Keratinocyte (primary cell): ENCODE measurements around the gene GSTT2B. TPM values are rescaled to one million over a fixed set of nuclear protein-coding genes. Genes with fewer than 3 reads are reported as not detected.

Source experiments
- DNase-seq: peaks from one replicate; pipeline ENCODE4 v3.0.0-alpha.2; 2011; ENCODE audit warnings: low read depth, missing footprints, low spot score
- FAIRE-seq: peaks from 2 replicates; lab custom pipeline; 2011; peaks lifted over from hg19 to GRCh38; lab: Jason Lieb, UNC
- H2AFZ ChIP-seq: 2 replicates; pipeline ENCODE4 v1.6.0; 2012; ENCODE audit warnings: low read length, control low read depth, inconsistent platforms; ENCODE audit not compliant: control insufficient read depth
- H3K27ac ChIP-seq: 2 replicates; pipeline ENCODE4 v1.5.1; 2011; ENCODE audit warnings: low read length; ENCODE audit not compliant: control insufficient read depth, insufficient read depth
- H3K27me3 ChIP-seq: 3 replicates; pipeline ENCODE4 v1.6.0; 2011; ENCODE audit warnings: low read length; ENCODE audit not compliant: control insufficient read depth, insufficient read depth; ENCODE audit errors: extremely low read depth
- H3K36me3 ChIP-seq, 2 experiments: 2 replicates in 1 of 2; 3 replicates in 1 of 2; pipeline ENCODE4 v1.5.1; 2011; ENCODE audit warnings: low read length in 2 of 2, mild to moderate bottlenecking in 1 of 2; ENCODE audit not compliant: control insufficient read depth in 2 of 2, insufficient read depth in 2 of 2; ENCODE audit errors: extremely low read depth in 1 of 2
- H3K4me1 ChIP-seq: 3 replicates; pipeline ENCODE4 v1.5.1; 2011; ENCODE audit warnings: low read length; ENCODE audit not compliant: control insufficient read depth, insufficient read depth; ENCODE audit errors: extremely low read depth
- H3K4me2 ChIP-seq: 3 replicates; pipeline ENCODE4 v1.6.0; 2011; ENCODE audit warnings: low read depth, low read length; ENCODE audit not compliant: control insufficient read depth, insufficient read depth; ENCODE audit errors: extremely low read depth
- H3K4me3 ChIP-seq, 3 experiments: fragments of 200-600 bp in 1 of 3; sonication (generic) in 1 of 3; 2 replicates in 2 of 3; 3 replicates in 1 of 3; pipeline ENCODE4 v1.5.1; 2011 to 2016; ENCODE audit warnings: low read length in 3 of 3, mild to moderate bottlenecking in 3 of 3, control low read depth in 2 of 3, inconsistent platforms in 1 of 3, low read depth in 1 of 3, mixed read lengths in 1 of 3, mixed run types in 1 of 3, moderate library complexity in 1 of 3; ENCODE audit not compliant: control insufficient read depth in 2 of 3, insufficient read depth in 2 of 3; ENCODE audit errors: extremely low read depth in 1 of 3
- H3K79me2 ChIP-seq: 2 replicates; pipeline ENCODE4 v1.6.0; 2012; ENCODE audit warnings: low read length; ENCODE audit not compliant: control insufficient read depth, insufficient read depth
- H3K9ac ChIP-seq: 3 replicates; pipeline ENCODE4 v1.6.0; 2011; ENCODE audit warnings: low read length; ENCODE audit not compliant: control insufficient read depth, insufficient read depth; ENCODE audit errors: extremely low read depth
- H3K9me1 ChIP-seq: 3 replicates; pipeline ENCODE4 v1.6.0; 2011; ENCODE audit warnings: low read length; ENCODE audit not compliant: control insufficient read depth, insufficient read depth; ENCODE audit errors: extremely low read depth
- H3K9me3 ChIP-seq: 2 replicates; pipeline ENCODE4 v1.5.1; 2012; ENCODE audit warnings: low read depth, low read length; ENCODE audit not compliant: control insufficient read depth
- H4K20me1 ChIP-seq: 3 replicates; pipeline ENCODE4 v1.6.0; 2011; ENCODE audit warnings: low read length; ENCODE audit not compliant: control insufficient read depth, insufficient read depth; ENCODE audit errors: extremely low read depth
- EZH2 ChIP-seq: IDR thresholded peaks from one replicate; pipeline ENCODE4 v1.6.1; 2012; ENCODE audit warnings: inconsistent platforms, mild to moderate bottlenecking, low read length, moderate library complexity
- dilution Hi-C: fragments of 300-500 bp; cut with MboI; formaldehyde crosslinking; loops from one replicate; pipeline ENCODE4 v1.7.0; 2020; ENCODE audit warnings: low sequenced_read_pairs; ENCODE audit not compliant: extremely low pct_ligation_motif_present
- polyA plus RNA-seq, 5 experiments: library from polyadenylated mRNA; depleted of rRNA in 3 of 5; stranded (reverse) in 3 of 5; stranded (forward) in 1 of 5; unstranded in 1 of 5; fragments of >200 nt; gene quantifications; 1 replicate in 1 of 5; 2 replicates in 3 of 5; 3 replicates in 1 of 5; pipeline versions ENCODE4 v1.2.1 to v1.2.3, GENCODE V29; 2011 to 2012; ENCODE audit warnings: missing spikeins in 2 of 5, low read depth in 1 of 5, low replicate concordance in 1 of 5
- TF ChIP-seq, protein P1 (sequence below), 3 experiments: IDR thresholded peaks in 1 of 3; conservative IDR thresholded peaks in 1 of 3; optimal IDR thresholded peaks in 1 of 3; 2 replicates in 2 of 3; 3 replicates in 1 of 3; pipeline versions ENCODE3 to v1.5.1; 2011; ENCODE audit warnings: low read length in 3 of 3, mild to moderate bottlenecking in 3 of 3, moderate library complexity in 2 of 3, control low read depth in 1 of 3, inconsistent platforms in 1 of 3; ENCODE audit not compliant: insufficient read depth in 2 of 3; ENCODE audit errors: extremely low read depth in 1 of 3

GSTT2B gene
- polyA plus RNA-seq, 1 donor (not counting 4 experiments of a cell fraction or from before 2014, with no cell fraction given) = 15.5 TPM

- no peak for FAIRE-seq
- H3K27me3 ChIP-seq = no peaks in the 10 kb centered on the region
- no peaks in the 10 kb centered on the region for H4K20me1 ChIP-seq
- no peaks in the 10 kb centered on the region for H3K36me3 ChIP-seq
- peak overlapping the region; percentile 53 to 87 (median 81) for H3K4me3 ChIP-seq
- no peak for DNase-seq
- peak overlapping the region; percentile 91 for H3K9ac ChIP-seq
- peak overlapping the region; percentile 91 for H2AFZ ChIP-seq
- H3K4me1 ChIP-seq = peaks cover 5% of the 10 kb centered on the region
- H3K79me2 ChIP-seq = no peaks in the 10 kb centered on the region
- H3K9me1 ChIP-seq = no peaks in the 10 kb centered on the region
- dilution Hi-C loops = no loop called here
- no peak for TF ChIP-seq EZH2
- TF ChIP-seq, protein P1, sequence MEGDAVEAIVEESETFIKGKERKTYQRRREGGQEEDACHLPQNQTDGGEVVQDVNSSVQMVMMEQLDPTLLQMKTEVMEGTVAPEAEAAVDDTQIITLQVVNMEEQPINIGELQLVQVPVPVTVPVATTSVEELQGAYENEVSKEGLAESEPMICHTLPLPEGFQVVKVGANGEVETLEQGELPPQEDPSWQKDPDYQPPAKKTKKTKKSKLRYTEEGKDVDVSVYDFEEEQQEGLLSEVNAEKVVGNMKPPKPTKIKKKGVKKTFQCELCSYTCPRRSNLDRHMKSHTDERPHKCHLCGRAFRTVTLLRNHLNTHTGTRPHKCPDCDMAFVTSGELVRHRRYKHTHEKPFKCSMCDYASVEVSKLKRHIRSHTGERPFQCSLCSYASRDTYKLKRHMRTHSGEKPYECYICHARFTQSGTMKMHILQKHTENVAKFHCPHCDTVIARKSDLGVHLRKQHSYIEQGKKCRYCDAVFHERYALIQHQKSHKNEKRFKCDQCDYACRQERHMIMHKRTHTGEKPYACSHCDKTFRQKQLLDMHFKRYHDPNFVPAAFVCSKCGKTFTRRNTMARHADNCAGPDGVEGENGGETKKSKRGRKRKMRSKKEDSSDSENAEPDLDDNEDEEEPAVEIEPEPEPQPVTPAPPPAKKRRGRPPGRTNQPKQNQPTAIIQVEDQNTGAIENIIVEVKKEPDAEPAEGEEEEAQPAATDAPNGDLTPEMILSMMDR (optimal IDR thresholded peaks at IDR 0.05 in 1 of 3, IDR thresholded peaks at IDR 0.05 in 1 of 3, conservative IDR thresholded peaks at IDR 0.05 in 1 of 3; ENCODE audit: extremely low read depth in 1 of 3, insufficient read depth in 2 of 3, low read length in 3 of 3) = no peak
- H3K4me2 ChIP-seq = peak overlapping the region; percentile 96
- H3K9me3 ChIP-seq = no peaks in the 10 kb centered on the region
- peak overlapping the region; percentile 85 for H3K27ac ChIP-seq
Observed at GRCh38 chr22:23913306-23913660, 47.7 kb downstream of the GSTT2B start.

DNA sequence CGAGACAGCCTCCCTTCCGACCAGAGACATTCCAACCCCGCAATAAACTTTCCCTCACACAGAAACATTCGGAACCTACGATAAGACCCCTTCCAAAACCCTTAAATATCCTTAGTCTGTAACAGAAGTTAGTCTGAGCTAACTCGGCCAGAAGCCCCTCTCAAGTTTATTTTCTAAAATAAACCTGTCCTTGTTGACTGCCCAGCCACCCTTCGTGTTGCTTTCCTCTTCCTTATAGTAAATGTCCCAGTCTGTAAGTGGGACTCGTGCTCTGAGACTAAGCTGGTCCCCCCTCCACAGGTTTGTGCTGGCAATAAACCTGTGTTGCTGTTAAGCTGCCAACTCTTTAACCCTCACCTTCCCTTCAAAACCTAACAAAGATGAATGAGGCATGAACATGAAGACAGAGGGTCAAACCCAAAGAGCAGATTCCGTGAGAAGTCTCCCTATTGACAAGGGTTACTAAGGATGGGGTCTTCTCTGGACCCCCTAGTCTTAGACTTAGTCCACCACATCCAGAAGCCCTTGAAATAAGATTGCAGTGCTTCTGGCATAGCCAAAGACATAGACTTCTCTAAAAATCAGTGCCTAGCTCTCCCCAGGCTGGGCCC is 48.6 kb downstream of the GSTT2B start:
- no peak overlapping the region for H2AFZ ChIP-seq
- H3K4me1 ChIP-seq = peaks cover 5% of the 10 kb centered on the region
- H3K9me3 ChIP-seq = no peaks in the 10 kb centered on the region
- H3K36me3 ChIP-seq = no peaks in the 10 kb centered on the region
- DNase-seq (no peak), FAIRE-seq (no peak)
- H3K27me3 ChIP-seq = no peaks in the 10 kb centered on the region
- H3K4me2 ChIP-seq = no peak overlapping the region
- H3K4me3 ChIP-seq = no peak overlapping the region
- no peak overlapping the region for H3K27ac ChIP-seq
- no peaks in the 10 kb centered on the region for H4K20me1 ChIP-seq
- H3K9ac ChIP-seq = no peak overlapping the region
- no peaks in the 10 kb centered on the region for H3K79me2 ChIP-seq
- no peak for TF ChIP-seq EZH2
- TF ChIP-seq, protein P1 (optimal IDR thresholded peaks at IDR 0.05 in 1 of 3, IDR thresholded peaks at IDR 0.05 in 1 of 3, conservative IDR thresholded peaks at IDR 0.05 in 1 of 3; ENCODE audit: extremely low read depth in 1 of 3, insufficient read depth in 2 of 3, low read length in 3 of 3) = no peak
- dilution Hi-C loops = no loop called here
- H3K9me1 ChIP-seq = no peaks in the 10 kb centered on the region
